Measurements from ENCODE around the gene ARHGEF12. TPM values are rescaled to one million over a fixed set of nuclear protein-coding genes. Genes with fewer than 3 reads are reported as not detected.
A peak's percentile ranks its signal among the peaks of the same experiment; 100 is the strongest.
"Not testable (repeated sequence)": the region's sequence is repeated elsewhere in the genome, so short reads cannot be mapped to it uniquely, and the experiment has no call there.

The ARHGEF12 gene
- total RNA-seq, 1 donor from 2014 or later: 17.7 TPM

DNA sequence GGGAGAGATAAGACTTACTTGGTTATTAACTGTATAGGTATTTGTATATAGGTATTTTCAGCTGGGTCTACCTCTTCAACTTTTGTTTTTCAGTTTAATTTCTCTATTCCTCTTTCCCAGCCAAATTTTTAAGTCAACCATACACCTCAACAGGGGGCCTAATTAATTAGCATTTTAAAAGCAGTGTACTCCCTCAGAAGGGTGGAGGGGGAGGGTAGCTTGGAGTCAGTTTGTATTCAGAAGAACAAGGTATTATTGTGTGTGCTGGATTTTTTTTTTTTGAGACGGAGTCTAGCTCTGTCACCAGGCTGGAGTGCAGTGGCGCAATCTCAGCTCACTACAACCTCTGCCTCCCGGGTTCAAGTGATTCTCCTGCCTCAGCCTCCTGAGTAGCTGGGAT is 167.3 kb downstream of the ARHGEF12 start:
- intact Hi-C loops (cut with micrococcal nuclease); H3K36me3 Mint-ChIP-seq (ENCODE audit: low read depth); H3K27ac Mint-ChIP-seq; H3K4me3 Mint-ChIP-seq (ENCODE audit: low read depth); DNase-seq (ENCODE audit: low spot score); H3K4me1 Mint-ChIP-seq (ENCODE audit: low read depth); H3K9me3 Mint-ChIP-seq: not testable (repeated sequence)
- H3K27me3 Mint-ChIP-seq (ENCODE audit: low read depth): peaks cover 44% of the 10 kb centered on the region

DNA sequence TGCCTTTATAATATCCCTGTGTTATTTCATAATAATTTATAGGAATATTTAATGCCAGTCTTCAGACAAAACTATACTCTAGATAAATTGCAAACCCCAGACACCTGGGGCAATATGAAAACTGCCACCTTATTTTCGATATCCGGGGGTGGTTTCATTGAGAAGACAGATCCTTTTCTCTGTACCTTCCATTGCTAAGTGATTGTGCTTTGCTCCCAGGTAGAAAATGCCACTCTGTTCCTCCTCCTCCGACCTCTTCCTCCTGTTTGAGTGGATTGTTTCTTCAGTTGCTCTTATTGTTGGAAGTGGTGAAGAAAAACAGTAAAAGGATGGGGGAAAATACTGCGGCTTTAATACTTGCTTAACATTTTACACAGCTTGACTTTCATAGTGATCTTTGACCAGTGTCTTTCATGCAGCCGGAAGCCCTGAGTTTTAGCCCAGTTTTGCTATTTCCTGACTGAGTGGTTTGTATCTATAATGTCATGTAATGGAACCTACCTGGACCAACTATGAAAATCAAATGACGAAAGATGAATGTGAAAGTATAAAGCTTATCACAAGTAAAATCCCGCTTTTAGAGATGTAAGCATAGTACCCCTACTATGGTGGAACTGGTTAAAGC is 169.7 kb downstream of the ARHGEF12 start:
- Mint-ChIP-seq H3K4me1 (ENCODE audit: low read depth) (peaks cover under 1% of the 10 kb centered on the region), H3K27ac (no peak overlapping the region), H3K36me3 (ENCODE audit: low read depth) (no peaks in the 10 kb centered on the region), H3K4me3 (ENCODE audit: low read depth) (no peak overlapping the region), H3K27me3 (ENCODE audit: low read depth) (peaks cover 43% of the 10 kb centered on the region), H3K9me3 (no peaks in the 10 kb centered on the region)
- intact Hi-C loops (cut with micrococcal nuclease): no loop called here
- DNase-seq (ENCODE audit: low spot score): no peak

DNA sequence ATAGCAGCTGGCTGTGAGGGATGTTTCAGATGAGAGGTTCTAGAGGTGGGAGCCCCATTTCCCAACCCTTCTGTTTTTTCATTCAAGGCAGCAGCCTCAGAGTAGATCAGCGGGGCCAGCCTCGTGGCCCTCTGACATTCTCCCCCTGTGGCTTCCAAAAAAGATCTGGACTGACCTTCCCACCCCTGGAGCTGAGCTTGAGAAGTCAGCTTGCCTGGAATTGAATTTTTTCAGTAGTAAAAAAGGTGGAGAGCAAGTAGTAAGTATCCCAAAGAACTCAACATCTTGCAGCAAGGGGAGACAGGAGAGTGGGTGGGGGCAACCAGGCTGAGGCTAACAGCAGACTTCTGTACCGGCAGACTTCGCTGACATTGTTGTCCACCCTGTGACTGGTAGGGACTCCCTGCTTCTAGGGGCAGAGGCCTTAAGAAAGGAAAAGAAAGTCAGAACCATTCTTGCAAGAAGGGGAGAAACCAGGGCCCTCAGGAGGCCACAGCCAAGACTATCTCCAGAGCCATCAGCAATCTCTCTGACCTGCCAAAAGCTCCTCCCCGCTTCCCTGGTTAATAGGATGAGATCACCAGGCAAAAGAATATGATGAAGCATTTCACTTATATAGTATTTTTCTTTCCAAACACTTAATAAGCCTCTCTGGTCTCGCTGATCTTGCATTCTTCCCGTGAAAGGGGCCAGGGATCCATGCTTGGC is 173.3 kb downstream of the ARHGEF12 start:
- Mint-ChIP-seq H3K4me3 (ENCODE audit: low read depth) (no peak overlapping the region), H3K4me1 (ENCODE audit: low read depth) (peaks cover 2% of the 10 kb centered on the region), H3K27me3 (ENCODE audit: low read depth) (peaks cover 39% of the 10 kb centered on the region), H3K9me3 (no peaks in the 10 kb centered on the region), H3K27ac (no peak overlapping the region), H3K36me3 (ENCODE audit: low read depth) (no peaks in the 10 kb centered on the region)
- DNase-seq (ENCODE audit: low spot score): no peak
- intact Hi-C loops (cut with micrococcal nuclease): loop anchor here (2.0 to 5.0 kb wide), 3 partner anchors 293 to 683 kb away; no protein-coding TSS in a partner anchor

DNA sequence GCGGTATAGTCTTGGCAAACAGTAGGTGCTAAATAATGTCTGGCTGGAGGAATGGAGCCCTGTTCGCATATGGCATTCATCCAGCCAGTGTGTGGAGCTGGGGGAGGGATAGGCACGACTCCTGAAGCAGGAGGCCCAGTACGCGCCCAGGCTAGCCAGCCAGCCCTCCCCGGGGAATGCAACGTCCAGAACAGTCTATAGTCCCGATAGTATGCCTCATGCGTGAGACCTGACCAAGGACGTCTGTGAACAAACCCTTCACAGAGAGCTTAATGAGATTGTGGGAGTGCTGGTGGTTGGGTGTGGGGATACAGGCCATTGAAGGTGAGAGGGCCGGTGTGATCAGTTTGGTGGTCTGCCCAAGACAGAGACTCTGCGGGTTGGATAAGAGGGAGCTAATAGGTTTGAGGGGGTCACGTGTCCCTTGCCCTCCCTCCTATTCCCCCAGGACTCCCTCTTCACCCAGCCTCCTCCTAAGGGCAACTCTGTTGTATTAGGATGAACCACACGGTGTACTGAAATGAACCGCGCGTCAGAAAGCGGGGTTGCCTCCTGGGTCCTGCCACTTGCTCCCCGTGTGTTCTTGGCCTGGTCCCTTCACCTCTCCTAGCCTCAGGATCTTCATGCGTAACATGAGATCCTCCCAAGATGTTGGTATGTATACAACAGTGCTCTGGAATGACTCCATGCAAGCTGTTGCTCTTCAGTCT is 174.3 kb downstream of the ARHGEF12 start:
- no peak for DNase-seq (ENCODE audit: low spot score)
- Mint-ChIP-seq H3K4me1 (ENCODE audit: low read depth) (peaks cover 2% of the 10 kb centered on the region), H3K27ac (no peak overlapping the region), H3K27me3 (ENCODE audit: low read depth) (peaks cover 47% of the 10 kb centered on the region), H3K4me3 (ENCODE audit: low read depth) (no peak overlapping the region), H3K36me3 (ENCODE audit: low read depth) (no peaks in the 10 kb centered on the region), H3K9me3 (no peaks in the 10 kb centered on the region)
- intact Hi-C loops (cut with micrococcal nuclease): loop anchor here (1.0 to 5.0 kb wide), 5 partner anchors 175 to 682 kb away; no protein-coding TSS in a partner anchor

DNA sequence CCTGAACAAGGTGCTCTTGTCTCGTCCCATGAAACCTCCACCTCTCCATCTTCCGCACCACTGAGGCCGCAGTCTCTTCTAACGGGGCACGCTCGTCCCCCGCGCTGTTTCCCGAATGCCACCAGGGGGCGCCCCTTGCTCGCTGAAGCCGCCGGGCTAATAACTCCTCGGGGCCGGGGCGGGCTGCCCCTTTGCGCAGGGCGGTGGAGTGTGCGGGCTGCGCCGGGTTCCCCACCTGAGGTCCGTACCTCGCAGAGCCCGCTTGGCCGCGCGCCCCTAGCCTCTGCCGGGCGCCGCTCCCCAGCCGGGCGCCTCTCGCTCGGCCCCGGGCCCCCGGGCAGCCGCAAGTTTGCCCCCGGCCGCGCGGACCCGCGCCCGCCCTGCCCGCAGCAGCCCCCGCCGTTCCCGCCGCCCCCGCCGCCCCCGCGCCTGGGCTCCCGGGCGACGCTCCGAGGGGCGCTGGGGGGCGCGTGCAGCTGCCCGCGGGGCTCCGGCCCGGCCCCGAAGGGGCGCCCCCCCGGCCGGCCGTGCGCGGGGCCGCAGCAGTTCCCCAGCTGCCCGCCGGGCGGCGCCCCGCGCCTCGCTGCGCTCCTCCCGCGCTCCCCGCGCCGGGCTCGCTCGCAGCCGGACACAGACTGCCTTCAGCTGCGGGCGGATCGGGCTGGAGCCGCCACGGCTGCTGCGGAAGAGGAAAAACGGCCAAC is 175.1 kb downstream of the ARHGEF12 start, which contains the start of gene GRIK4:
TSS of gene GRIK4 (plus strand) at position 633 of the 704 bp plus-strand sequence. CDS start 148,571 bp downstream, outside the sequence.
- H3K27ac Mint-ChIP-seq: no peak within 1 kb of the TSS
- DNase-seq (ENCODE audit: low spot score): peak; percentile 64
- peaks cover 48% of the 10 kb centered on the region for H3K27me3 Mint-ChIP-seq (ENCODE audit: low read depth)
- no peak within 1 kb of the TSS for H3K4me3 Mint-ChIP-seq (ENCODE audit: low read depth)
- no peaks in the 10 kb centered on the region for H3K36me3 Mint-ChIP-seq (ENCODE audit: low read depth)
- intact Hi-C loops (cut with micrococcal nuclease): loop anchor here (1.0 to 5.0 kb wide), 5 partner anchors 174 to 681 kb away; no protein-coding TSS in a partner anchor
- no peaks in the 10 kb centered on the region for H3K9me3 Mint-ChIP-seq
- H3K4me1 Mint-ChIP-seq (ENCODE audit: low read depth): peaks cover 2% of the 10 kb centered on the region

DNA sequence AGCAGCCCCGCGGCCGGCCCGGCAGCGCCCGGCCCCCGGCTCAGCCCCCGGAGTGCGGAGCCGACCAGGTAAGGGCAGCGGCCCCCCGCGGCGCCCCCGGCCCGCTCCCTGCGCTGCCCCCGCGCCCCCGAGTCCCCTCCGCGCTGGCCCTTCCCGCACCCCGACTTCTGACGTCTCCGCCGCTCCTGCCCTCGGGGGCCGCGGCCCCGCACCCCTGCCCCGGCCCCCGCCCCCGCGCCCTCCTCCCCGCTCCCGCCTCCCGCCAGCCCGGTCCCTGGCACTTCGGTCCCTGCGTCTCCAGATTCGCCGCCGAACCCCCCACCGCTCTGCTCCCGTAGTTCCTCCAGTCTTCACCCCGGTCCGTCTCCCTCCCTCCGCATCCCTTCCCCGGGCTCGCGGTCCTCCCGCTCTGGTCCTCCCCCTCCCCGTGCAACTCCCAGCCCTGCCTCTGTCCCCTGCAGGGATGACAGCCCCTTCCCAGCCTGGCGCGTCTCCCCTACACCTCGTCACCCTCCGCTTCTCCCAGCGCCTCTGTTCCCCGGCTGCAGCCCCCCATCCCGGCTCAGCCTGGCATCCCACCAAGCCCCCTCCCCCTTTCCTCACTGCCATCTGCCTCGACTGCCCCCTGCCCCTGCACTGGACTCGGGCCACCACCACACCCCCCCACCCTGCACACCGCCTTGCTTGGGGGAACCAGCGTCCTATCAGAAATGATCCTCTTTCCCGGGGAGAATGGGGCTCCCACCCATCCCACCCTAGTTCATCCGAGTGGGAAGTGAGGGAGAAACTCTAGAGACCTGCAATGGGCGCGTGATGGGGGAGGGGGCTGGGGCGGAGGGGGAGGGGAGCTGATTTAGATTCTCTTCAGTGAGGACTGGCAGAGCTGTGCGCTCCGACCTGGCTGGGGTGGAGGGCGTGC is 175.9 kb downstream of the ARHGEF12 start:
- H3K36me3 Mint-ChIP-seq (ENCODE audit: low read depth): no peaks in the 10 kb centered on the region
- no peaks in the 10 kb centered on the region for H3K9me3 Mint-ChIP-seq
- DNase-seq (ENCODE audit: low spot score): no peak
- peaks cover 47% of the 10 kb centered on the region for H3K27me3 Mint-ChIP-seq (ENCODE audit: low read depth)
- no peak overlapping the region for H3K4me3 Mint-ChIP-seq (ENCODE audit: low read depth)
- H3K4me1 Mint-ChIP-seq (ENCODE audit: low read depth): peaks cover 2% of the 10 kb centered on the region
- H3K27ac Mint-ChIP-seq: no peak overlapping the region
- intact Hi-C loops (cut with micrococcal nuclease): loop anchor here (1.0 to 5.0 kb wide), 5 partner anchors 173 to 680 kb away; no protein-coding TSS in a partner anchor

DNA sequence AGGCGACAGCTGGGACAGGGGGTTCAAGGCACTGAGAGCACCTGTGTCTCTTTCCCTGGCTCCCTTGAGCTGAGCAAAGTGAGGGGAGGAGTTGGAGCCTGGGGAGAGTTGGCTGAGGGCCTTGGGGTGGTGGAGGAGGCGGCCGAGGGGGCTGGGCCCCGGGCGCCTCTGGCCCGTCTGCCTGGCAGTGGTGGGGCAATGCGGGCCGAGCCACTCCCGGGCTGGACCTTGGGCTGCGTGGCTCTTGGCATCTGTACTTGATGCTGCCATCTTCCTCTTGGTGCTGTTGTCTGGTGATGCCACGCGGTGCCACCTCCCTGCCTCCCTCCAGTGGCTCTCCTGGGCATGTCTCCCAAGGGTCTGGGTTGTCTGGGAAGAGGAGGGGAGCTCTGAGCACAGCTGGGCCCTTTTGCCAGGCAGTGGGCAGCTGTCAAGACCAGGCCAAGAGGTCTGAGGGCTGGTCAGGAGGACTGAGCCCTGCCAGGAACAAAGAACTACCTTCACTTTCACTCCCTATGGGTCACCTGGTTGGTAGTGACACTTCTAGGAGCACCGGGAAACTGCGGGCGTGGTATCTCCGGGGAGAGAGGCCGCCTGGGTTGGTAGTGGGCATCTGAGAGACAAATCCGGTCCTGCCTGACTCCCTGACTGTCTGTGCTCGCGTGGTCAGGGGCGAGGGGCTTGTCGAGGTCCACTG is 176.7 kb downstream of the ARHGEF12 start:
- H3K4me1 Mint-ChIP-seq (ENCODE audit: low read depth): peaks cover 2% of the 10 kb centered on the region
- H3K27ac Mint-ChIP-seq: no peak overlapping the region
- intact Hi-C loops (cut with micrococcal nuclease): loop anchor here (5.0 kb wide), 2 partner anchors 289 to 679 kb away; no protein-coding TSS in a partner anchor
- no peaks in the 10 kb centered on the region for H3K36me3 Mint-ChIP-seq (ENCODE audit: low read depth)
- no peaks in the 10 kb centered on the region for H3K9me3 Mint-ChIP-seq
- peaks cover 47% of the 10 kb centered on the region for H3K27me3 Mint-ChIP-seq (ENCODE audit: low read depth)
- H3K4me3 Mint-ChIP-seq (ENCODE audit: low read depth): no peak overlapping the region
- no peak for DNase-seq (ENCODE audit: low spot score)

DNA sequence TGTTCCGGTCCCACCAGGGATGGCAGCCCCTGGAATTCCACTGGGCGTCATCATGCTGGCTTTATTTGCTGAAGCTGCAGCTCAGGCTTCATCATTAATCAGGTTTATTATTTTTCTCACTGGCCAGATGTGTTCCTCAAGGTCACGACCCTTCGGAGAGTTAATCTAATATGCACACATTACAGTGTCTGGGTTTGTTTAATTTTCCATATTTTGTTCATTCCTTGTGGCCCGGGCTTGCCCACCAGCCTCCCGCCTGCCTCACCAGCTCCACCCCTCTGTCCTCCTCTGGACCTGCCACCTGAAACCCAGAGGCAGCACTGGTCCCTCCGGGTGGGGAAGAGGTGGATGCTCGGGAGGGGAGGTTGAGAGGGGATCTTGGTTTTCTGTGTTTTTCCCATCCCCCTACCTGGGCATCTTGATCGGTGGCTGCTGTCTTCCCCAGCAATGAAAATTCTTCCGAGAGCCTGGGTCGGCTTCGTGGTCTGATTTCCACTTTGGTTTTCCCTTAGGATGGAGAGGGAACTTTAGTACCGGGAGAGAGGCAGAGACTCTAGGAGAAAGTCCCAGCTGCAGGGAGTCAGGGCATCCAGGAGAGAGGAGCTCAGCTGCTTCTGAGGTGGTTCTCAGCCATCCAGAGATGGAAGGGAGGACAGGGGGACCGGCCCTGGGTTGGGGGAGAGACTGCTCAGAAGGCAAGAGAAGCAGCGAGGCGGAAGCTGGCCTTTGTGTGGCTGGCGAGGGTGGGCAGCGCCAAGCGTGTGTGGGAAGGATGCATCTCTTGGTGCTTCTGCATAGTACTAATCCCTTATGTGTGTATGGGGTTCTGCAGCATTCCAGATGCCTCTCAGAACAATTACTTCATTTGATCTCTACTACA is 177.5 kb downstream of the ARHGEF12 start:
- H3K9me3 Mint-ChIP-seq: no peaks in the 10 kb centered on the region
- H3K27me3 Mint-ChIP-seq (ENCODE audit: low read depth): peaks cover 44% of the 10 kb centered on the region
- H3K4me3 Mint-ChIP-seq (ENCODE audit: low read depth): no peak overlapping the region
- no peak overlapping the region for H3K27ac Mint-ChIP-seq
- no peaks in the 10 kb centered on the region for H3K36me3 Mint-ChIP-seq (ENCODE audit: low read depth)
- DNase-seq (ENCODE audit: low spot score): no peak
- intact Hi-C loops (cut with micrococcal nuclease): loop anchor here (5.0 kb wide), 2 partner anchors 289 to 679 kb away; no protein-coding TSS in a partner anchor
- peaks cover 2% of the 10 kb centered on the region for H3K4me1 Mint-ChIP-seq (ENCODE audit: low read depth)

DNA sequence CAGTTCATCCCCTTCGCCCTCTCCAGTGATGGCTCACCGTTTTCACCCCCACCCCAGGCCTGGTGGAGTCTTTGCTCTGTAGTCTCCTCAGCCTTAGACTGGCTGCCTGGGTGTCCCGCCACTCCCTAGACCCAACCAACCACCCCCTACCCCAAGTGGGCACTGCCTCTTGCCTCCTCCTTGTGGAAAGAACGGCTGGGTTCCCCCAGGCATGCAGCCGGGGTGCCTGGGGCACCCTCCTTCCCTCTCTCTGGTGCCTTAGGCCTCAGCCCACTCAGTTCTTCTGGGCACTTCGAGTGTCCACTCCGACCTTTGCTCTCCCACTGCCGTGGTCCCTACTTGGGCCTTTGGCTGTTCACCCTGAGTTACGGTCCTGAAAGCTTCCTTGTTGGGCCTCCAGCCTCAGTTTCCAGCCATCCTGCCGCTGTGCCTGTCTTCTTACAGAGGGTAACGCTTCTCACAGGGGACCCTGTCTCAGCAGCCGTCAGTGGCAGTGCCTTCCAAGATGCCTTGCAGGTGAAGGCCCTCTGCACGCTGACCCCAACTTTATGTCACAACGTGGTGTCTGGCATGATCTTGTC is 178.4 kb downstream of the ARHGEF12 start:
- DNase-seq (ENCODE audit: low spot score): no peak
- Mint-ChIP-seq H3K9me3 (no peaks in the 10 kb centered on the region), H3K36me3 (ENCODE audit: low read depth) (no peaks in the 10 kb centered on the region), H3K4me1 (ENCODE audit: low read depth) (peaks cover 2% of the 10 kb centered on the region), H3K27ac (no peak overlapping the region), H3K27me3 (ENCODE audit: low read depth) (peaks cover 43% of the 10 kb centered on the region), H3K4me3 (ENCODE audit: low read depth) (no peak overlapping the region)
- intact Hi-C loops (cut with micrococcal nuclease): loop anchor here (5.0 kb wide), 2 partner anchors 288 to 678 kb away; no protein-coding TSS in a partner anchor

DNA sequence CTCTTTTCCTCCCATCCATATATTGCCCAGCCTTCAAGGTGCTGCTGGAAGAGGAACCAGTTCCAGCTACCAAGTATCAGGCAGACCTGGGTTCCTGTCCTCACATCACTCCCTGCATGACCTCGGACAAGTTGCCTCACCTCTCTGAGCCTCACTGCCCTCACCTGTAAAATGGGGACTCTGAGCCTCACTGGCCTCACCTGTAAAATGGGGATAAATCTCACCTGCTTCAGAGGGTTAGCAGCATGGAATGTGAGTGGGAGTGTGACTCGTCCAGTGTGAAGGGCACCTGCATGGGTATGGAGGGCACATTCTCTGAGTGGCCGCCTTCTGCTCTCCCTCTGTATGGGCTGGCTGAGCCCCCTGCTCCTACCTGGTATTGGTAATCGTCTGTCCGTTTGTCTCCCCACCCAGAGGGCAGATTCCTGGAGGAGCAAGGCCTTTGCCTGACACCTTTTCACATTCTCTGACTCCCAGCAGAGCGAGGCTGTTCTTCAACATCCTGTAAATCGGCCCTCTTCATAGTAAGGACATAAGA is 179.0 kb downstream of the ARHGEF12 start:
- DNase-seq (ENCODE audit: low spot score): no peak
- Mint-ChIP-seq H3K4me3 (ENCODE audit: low read depth) (no peak overlapping the region), H3K36me3 (ENCODE audit: low read depth) (no peaks in the 10 kb centered on the region), H3K4me1 (ENCODE audit: low read depth) (peaks cover 2% of the 10 kb centered on the region), H3K9me3 (no peaks in the 10 kb centered on the region), H3K27ac (no peak overlapping the region), H3K27me3 (ENCODE audit: low read depth) (peaks cover 40% of the 10 kb centered on the region)
- intact Hi-C loops (cut with micrococcal nuclease): no loop called here
